Prostate gland (tissue), 2 donors: Measurements from ENCODE around the gene SNRPB2. TPM values are rescaled to one million over a fixed set of nuclear protein-coding genes. Genes with fewer than 3 reads are reported as not detected.

Experiments
- DNase-seq: peaks from one replicate; pipeline ENCODE4 v3.0.0-alpha.2; 2019; ENCODE audit warnings: low spot score
- H3K27ac ChIP-seq, 2 donors: fragments of 200-600 bp; sonication (generic); 2 replicates each; pipeline ENCODE4 v1.5.1; 2017 to 2019
- H3K27me3 ChIP-seq: fragments of 200-600 bp; sonication (generic); replicated peaks from 2 replicates; pipeline ENCODE4 v1.5.1; 2019; ENCODE audit not compliant: insufficient read depth
- H3K36me3 ChIP-seq, 2 donors: fragments of 200-600 bp; sonication (generic); 1 replicate in 1 of 2; 2 replicates in 1 of 2; pipeline versions ENCODE4 v1.5.1 to v1.8.1; 2017 to 2019
- H3K4me1 ChIP-seq: fragments of 200-600 bp; sonication (generic); replicated peaks from 2 replicates; pipeline ENCODE4 v1.5.1; 2019
- H3K4me3 ChIP-seq, 2 donors: fragments of 200-600 bp; sonication (generic); 2 replicates each; pipeline ENCODE4 v1.5.1; 2017 to 2019
- H3K9me3 ChIP-seq: fragments of 200-600 bp; sonication (generic); 2 replicates; pipeline ENCODE4 v1.5.1; 2017
- POLR2A ChIP-seq: fragments of 450-650 bp; IDR thresholded peaks from one replicate; pipeline ENCODE4 v1.6.1; 2016; ENCODE audit warnings: antibody characterized with exemption, mild to moderate bottlenecking
- POLR2AphosphoS5 ChIP-seq: sonication (generic); formaldehyde crosslinking; IDR thresholded peaks from one replicate; pipeline ENCODE4 v1.6.1; 2017; ENCODE audit warnings: antibody characterized with exemption
- WGBS: methylation state at CpG from one replicate; pipeline ENCODE4 v1.1.5; 2018; 5-methylcytosine and 5-hydroxymethylcytosine counted together
- intact Hi-C: fragments of 100-400 bp; cut with DNase I; formaldehyde crosslinking; loops from one replicate; pipeline ENCODE4 v1.14.2; 2022
- total RNA-seq, 2 donors: library from RNA; depleted of rRNA; stranded (reverse); fragments of >200 nt; gene quantifications; one replicate each; pipeline ENCODE4 v1.1.0, GENCODE V29; 2016
- TF ChIP-seq, protein P1 (sequence below), 4 experiments: fragments of 200-600 bp in 2 of 4; fragments of 450-650 bp in 2 of 4; sonication (generic) in 2 of 4; IDR thresholded peaks; 1 replicate in 3 of 4; 2 replicates in 1 of 4; pipeline ENCODE4 v1.5.1; 2016 to 2019; ENCODE audit warnings: antibody characterized with exemption in 4 of 4, mild to moderate bottlenecking in 2 of 4, moderate library complexity in 2 of 4

Gene SNRPB2
- total RNA-seq, 2 donors from 2014 or later, result 21.2 to 22.9 TPM

DNA sequence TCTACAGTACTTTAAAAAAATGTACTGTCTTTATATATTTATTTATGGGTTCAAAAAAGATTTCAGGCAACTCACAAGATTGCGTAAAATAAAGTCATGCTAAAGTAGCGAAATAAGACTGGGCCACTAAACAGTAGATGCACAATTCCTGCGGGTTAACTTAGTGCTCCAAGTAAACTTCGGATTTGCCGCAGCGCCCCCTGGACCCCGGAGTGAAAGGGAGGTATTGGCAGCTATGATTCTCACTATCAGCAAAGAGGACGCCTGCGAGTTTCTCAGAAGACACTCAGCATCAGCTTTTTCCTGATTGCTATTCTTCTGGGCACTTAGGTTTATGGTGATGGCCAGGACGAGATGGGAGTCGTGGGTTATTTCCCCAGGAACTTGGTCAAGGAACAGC, 19.7 kb downstream of the SNRPB2 start:
- intact Hi-C loops, result no loop called here
- DNase-seq, result no peak
- Histone ChIP-seq H3K36me3 (no peaks in the 10 kb centered on the region), H3K4me1 (no peaks in the 10 kb centered on the region), H3K27ac (no peak overlapping the region), H3K9me3 (no peaks in the 10 kb centered on the region), H3K4me3 (no peak overlapping the region), H3K27me3 (no peaks in the 10 kb centered on the region)
- TF ChIP-seq POLR2A (no peak), POLR2AphosphoS5 (no peak)
- TF ChIP-seq, protein P1, sequence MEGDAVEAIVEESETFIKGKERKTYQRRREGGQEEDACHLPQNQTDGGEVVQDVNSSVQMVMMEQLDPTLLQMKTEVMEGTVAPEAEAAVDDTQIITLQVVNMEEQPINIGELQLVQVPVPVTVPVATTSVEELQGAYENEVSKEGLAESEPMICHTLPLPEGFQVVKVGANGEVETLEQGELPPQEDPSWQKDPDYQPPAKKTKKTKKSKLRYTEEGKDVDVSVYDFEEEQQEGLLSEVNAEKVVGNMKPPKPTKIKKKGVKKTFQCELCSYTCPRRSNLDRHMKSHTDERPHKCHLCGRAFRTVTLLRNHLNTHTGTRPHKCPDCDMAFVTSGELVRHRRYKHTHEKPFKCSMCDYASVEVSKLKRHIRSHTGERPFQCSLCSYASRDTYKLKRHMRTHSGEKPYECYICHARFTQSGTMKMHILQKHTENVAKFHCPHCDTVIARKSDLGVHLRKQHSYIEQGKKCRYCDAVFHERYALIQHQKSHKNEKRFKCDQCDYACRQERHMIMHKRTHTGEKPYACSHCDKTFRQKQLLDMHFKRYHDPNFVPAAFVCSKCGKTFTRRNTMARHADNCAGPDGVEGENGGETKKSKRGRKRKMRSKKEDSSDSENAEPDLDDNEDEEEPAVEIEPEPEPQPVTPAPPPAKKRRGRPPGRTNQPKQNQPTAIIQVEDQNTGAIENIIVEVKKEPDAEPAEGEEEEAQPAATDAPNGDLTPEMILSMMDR (IDR thresholded peaks at IDR 0.05), result no peak
- WGBS, result 61% methylated on average over 11 of the region's 11 CpGs

DNA sequence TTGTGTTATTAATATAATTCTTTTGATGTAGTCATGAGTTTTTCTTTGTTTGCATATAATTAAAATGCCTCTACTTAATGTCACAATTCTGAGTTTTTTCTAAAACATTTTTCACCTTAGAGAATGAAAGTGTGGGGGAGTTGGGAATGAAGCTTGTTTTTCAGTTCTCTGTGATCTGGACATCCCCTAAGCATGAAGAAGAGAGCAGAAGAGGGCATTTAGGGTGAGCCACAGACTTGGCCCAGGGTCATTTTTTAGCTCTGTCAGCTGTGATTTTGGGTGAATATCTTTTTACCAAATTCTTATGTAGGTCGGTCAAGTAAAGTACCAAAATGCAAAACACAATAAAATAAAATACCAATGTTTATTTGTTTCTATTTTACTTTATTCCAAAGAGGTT, 22.3 kb downstream of the SNRPB2 start:
- H3K36me3 ChIP-seq, result no peaks in the 10 kb centered on the region
- H3K9me3 ChIP-seq, result no peaks in the 10 kb centered on the region
- H3K27ac ChIP-seq, result no peak overlapping the region
- intact Hi-C loops, result no loop called here
- 90% methylated on average over 1 of the region's 1 CpG for WGBS
- DNase-seq, result no peak
- H3K27me3 ChIP-seq, result no peaks in the 10 kb centered on the region
- TF ChIP-seq, protein P1 (IDR thresholded peaks at IDR 0.05), result no peak
- H3K4me1 ChIP-seq, result no peaks in the 10 kb centered on the region
- no peak overlapping the region for H3K4me3 ChIP-seq

DNA sequence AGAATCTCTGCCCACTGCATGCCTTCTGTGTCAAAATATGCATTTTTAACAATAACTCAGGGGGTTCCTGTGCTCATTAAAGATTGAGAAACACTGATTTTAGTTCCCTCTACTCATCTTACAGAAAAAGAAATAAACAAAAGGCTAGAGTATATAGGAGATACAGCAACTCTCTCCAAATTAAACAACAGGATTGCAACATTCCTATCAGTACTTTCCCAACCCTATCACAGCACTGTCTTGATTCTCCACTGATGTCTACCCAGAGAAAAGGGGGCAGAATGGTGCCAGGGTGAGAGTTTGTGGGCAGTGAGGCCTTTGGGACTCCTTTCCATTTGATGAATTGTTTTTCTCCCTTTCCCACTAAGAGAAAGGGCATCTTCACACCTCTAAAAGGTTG, 23.1 kb downstream of the SNRPB2 start:
- DNase-seq, result no peak
- Histone ChIP-seq H3K4me3 (no peak overlapping the region), H3K4me1 (no peaks in the 10 kb centered on the region), H3K27ac (no peak overlapping the region), H3K27me3 (no peaks in the 10 kb centered on the region), H3K9me3 (no peaks in the 10 kb centered on the region), H3K36me3 (no peaks in the 10 kb centered on the region)
- intact Hi-C loops, result no loop called here
- TF ChIP-seq POLR2AphosphoS5, result no peak
- TF ChIP-seq POLR2A, result no peak
- TF ChIP-seq, protein P1 (IDR thresholded peaks at IDR 0.05), result no peak

DNA sequence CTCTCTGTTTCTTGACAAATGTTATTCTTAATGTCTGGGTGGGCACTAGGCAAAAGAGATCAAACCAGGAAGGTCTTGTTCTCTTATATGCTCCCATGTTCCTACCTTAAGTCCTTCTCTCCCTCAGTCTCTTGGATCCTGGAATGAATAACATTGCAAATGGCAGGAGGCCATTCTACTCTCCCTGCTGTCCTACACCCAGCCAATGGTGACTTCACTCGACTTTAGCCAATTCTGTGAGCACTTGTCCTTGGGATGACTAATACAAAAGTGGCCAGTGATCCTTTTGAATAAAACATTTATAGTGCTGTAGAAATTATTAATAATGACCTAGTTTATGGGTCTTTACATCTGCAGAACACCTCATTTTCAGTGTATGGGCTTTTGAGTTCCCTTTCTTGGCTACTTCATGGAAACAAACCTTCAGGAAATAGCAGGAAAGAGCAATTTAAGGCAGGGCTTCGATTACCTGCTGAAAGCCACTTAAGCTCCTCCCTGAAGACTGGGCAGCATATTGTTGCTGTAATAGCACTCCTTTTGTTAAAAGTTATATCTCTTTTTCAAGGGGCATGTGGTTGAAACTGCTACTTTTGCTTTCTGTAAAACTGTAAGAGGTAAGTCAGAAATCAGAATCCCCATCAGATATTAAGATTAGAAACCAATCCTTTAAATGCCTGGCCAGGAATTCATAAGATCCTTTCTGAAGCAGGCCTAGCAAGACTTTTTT, 28.8 kb downstream of the SNRPB2 start:
- Histone ChIP-seq H3K9me3 (no peaks in the 10 kb centered on the region), H3K27me3 (no peaks in the 10 kb centered on the region), H3K27ac (no peak overlapping the region), H3K36me3 (no peaks in the 10 kb centered on the region), H3K4me1 (peaks cover 6% of the 10 kb centered on the region), H3K4me3 (no peak overlapping the region)
- intact Hi-C loops, result no loop called here
- TF ChIP-seq, protein P1 (IDR thresholded peaks at IDR 0.05), result no peak
- TF ChIP-seq POLR2AphosphoS5 (no peak), POLR2A (no peak)
- WGBS, result 74% methylated on average over 2 of the region's 2 CpGs
- DNase-seq, result no peak

DNA sequence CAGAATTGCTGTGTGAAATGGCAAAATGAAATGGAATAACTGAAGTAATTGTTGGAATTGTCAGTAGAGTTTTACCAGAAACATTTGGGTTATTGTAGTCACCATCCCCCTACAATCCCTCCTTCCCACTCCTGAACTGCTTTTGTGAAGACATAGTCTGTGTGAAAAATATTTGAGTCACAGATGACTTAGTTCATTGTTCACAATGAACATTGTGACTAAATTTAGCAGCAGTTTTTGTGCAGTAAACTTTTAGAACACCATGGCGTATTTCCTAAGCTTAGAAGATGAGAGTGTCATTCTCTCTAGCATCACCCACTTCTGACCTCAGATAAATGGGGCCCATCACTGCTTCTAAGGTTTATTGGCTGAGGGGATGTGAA, 29.3 kb downstream of the SNRPB2 start:
- Histone ChIP-seq H3K27me3 (no peaks in the 10 kb centered on the region), H3K4me1 (peaks cover 6% of the 10 kb centered on the region), H3K36me3 (no peaks in the 10 kb centered on the region), H3K4me3 (no peak overlapping the region), H3K9me3 (no peaks in the 10 kb centered on the region), H3K27ac (no peak overlapping the region)
- DNase-seq, result no peak
- TF ChIP-seq POLR2A (no peak), POLR2AphosphoS5 (no peak)
- TF ChIP-seq, protein P1 (IDR thresholded peaks at IDR 0.05), result no peak
- WGBS, result 72% methylated on average over 1 of the region's 1 CpG
- intact Hi-C loops, result no loop called here
